Measurements from ENCODE around the gene TRAF3.
"Not testable (repeated sequence)": the region's sequence is repeated elsewhere in the genome, so short reads cannot be mapped to it uniquely, and the experiment has no call there.

TRAF3 gene

DNA sequence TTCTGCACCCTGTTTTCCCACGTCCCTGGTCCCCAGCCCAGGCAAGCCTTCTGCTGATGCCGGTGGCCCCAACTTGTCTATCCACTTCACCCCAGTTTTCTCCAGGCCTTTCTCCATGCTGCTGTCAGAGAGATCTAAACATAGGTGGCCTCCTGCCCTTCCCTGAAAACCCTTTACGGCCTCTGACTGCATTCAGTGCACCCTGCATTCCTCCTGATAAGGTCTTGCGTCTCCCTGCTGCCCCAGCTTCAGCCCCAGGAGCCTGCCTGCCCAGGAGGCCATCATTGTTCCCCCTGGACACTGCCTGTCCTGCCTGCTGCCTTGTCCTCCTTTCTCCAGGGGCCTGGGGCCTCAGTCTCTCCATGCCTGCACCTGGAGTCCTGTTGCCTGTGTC is 29.8 kb downstream of the TRAF3 start:
- DNase-seq (ENCODE audit: low read depth in 3 of 3): no peak

DNA sequence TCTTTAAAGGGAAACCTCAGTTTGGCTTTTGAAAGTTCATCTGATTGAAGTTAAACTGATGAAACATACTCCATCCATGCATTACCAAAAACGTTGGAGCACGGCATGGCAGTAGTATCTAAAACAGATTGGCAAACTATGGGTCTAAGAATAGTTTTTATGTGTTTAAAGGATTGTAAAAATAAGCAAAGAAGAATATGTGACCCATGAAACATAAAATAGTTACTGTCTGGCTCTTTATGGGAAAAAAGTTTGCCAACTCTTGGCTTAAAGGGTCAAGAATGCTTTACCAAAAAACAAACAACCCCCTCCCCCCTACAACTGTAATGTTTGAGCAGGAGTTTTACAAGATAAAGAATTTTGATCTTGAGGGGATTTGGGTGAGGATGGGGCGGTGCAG is 32.6 kb downstream of the TRAF3 start:
- DNase-seq (ENCODE audit: low read depth in 3 of 3): no peak

DNA sequence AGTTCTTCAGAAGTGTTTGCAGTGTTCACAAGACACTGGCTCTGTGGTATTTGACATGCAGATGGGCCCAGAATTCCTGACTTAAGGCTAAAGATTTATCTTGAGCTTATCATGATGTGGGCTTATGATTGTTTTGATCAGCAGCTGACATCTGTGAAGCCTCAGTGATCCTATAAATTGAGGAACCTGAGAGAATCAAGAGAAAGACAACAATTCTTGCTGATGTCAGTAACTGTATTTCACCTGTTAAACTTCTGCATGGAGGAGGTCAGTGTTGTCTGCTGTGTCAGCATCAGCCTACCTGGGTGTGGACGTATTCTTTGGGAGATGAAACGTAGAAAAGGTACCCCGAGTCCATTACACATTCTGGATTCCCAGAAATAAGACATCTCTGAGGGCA is 33.3 kb downstream of the TRAF3 start:
- DNase-seq (ENCODE audit: low read depth in 3 of 3): no peak

DNA sequence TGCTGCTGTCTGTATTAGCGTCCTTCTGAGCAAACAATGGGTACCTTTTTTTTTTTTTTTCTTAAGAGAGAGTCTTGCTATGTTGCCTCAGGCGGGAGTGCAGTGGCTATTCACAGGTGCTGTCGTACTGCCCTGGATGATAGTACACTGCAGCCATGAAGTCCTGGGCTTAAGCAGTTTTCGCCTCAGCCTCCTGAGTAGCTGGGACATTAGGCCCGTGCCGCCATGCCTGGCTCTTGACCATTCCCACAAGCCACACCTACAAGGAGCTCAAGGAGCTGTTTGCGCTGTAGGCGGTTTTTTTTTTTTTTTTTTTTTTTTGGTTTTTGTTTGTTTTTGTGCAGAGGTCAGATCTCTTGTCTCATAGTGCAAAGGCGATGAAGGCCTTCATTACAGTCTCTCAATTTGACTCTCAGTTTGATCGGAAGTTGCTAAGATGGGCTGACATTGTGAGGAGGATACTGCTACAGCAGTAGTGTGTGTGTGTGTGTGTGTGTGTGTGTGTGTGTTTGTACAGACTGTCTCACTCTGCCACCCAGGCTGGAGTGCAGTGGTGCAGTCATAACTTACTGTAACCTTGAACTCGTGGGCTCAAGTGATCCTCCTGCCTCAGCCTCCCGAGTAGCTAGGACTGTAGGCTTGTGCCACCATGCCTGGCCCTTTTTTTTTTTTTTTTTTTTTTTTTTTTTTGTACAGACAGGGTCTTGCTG is 34.2 kb downstream of the TRAF3 start:
- DNase-seq (ENCODE audit: low read depth in 3 of 3): no peak

DNA sequence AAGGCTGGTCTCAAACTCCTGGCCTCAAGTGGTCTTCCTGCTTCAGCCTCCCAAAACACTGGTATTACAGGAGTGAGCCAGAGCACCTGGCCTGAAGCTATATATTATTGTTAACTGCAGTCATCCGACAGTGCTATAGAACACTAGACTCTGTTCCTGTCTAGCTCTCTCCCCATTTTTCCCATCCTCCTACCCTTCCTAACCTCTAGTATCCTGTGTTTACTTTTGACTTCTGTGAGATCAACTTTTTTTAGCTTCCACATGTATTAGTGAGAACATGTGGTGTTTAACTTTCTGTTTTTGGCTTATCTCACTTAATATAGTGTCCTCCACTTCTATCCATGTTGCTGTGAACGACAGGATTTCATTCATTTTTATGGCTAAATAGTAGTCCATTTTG is 34.7 kb downstream of the TRAF3 start:
- DNase-seq (ENCODE audit: low read depth in 3 of 3): no peak

DNA sequence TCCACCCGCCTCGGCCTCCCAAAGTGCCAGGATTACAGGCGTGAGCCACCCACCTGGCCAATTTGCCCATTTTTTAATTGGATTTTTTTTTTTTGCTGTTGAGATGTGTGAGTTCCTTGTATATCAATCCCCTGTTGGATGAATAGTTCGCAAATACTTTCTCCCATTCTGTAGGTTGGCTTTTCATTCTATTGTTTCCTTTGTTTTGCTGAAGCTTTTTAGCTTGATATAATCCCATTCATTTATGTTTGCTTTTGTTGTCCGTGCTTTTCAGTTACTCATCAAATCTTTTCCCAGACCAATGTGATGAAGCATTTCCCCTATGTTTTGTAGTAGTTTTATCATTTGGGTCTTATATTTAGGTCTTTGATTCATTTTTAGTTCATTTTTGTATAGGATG is 36.4 kb downstream of the TRAF3 start:
- DNase-seq (ENCODE audit: low read depth in 3 of 3): no peak

DNA sequence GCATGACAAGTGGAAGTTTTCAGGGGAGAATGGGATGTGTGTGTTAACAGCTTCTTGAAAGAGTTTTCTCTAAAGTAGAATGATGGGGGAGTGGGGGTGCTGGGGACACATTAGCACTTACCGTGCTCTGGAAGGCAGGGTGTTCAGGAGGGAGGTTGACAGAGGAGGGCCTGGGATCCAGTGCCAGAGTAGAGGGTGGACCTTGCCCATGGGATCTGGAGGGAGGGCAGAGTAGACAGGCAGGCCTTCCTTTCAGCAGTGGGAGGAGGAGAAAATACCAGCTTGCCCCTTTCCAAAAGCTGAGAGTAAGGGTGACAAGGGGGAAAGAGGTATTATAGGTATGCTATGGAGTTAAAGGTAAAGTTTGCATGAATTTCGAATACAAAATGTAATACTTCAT is 40.1 kb downstream of the TRAF3 start:
- DNase-seq (ENCODE audit: low read depth in 3 of 3): no peak

DNA sequence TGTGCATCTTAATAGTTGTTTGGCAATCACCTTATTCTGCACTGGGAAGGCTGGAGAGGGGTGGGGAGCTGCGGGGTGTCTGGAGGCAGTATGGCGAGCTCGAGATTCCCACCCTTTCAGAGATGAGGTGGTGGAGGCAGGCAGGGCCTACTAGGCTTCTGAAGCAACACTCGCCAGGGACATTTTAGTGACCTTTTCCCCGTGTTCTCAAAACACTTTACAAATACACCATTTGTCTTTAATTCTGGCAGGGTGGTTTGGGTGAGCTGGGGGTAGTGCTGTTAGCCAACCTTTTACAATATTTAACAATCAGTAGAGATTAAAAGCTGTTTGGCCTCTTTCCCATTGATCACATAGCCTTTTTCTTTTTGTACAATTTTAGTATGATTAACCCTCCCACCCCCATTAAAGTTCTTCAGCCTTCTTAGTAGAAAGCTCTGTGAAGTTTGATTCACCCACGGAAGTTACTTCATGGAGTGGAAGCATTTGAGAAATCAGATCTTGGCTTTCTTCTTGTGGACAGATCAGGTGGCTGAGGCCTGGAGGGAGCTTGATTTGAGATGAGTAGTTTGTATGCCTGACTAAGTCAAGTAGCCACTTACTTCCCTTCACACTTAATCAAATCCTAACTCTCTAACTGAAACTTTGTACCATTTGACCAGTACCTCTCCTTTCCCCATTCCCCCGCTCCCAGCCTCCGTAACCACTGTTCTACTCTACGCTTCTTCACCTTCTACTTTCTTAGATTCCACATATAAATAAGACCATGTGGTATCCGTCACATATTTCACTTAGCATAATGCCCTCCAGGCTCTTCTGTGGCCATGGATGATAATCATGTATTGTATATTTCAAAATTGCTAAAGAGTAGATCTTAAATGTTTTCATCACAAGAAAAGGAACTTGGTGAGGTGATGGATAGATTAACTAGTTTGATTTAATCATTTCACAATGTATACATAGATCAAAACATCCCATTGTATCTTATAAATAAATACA is 41.0 kb downstream of the TRAF3 start:
- no peak for DNase-seq (ENCODE audit: low read depth in 3 of 3)

DNA sequence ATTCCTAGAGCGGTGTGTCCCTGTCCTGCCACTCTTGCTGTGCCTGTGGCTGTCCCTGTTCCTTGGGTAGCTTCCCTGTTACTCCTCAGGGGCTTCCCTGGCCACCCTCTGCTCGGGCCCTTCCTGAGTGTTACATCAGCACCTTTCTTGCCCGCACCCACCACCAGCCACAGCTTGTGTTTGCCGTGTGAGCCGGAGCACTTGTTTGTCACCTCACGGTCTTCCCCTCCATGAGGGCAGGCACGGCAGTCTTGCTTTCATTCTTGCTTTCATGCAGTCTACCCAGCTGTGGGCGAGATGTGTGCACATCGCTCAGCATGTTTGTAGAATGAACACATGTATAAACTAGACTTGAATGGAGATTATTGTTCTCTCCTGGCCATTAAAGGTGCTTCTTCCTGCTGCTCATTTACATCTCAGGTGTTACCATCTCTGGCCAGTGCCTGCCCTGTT is 42.0 kb downstream of the TRAF3 start:
- peak; percentile 64 to 77 (median 67) for DNase-seq (ENCODE audit: low read depth in 3 of 3)

DNA sequence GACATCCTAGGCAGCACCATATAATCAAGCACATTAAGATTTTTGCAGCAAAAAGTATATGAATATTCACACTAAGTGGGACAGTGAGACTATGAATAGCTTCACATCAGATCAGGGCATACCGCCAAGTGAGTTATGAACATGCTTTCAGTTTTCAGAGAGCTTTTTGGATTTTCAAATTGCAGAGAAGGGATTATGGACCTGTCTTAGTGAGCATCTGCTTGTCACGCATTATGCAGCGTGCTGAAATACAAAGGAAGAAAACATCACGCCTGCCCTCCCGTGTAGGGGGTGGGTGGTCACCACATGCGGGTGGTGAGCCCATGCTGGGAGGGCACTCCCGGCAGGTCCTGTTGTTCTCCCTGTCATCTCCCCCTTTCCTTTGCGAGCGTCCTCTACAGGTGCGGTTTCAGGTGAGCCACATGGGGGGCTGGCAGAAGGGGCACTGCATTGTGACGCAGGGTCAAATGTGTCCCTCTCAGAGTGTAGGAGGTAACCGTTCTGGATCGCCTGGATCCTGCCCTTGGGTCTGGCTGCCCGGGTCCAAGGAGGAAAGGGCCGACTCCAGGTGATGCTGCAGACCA is 42.6 kb downstream of the TRAF3 start:
- DNase-seq (ENCODE audit: low read depth in 3 of 3): no peak

DNA sequence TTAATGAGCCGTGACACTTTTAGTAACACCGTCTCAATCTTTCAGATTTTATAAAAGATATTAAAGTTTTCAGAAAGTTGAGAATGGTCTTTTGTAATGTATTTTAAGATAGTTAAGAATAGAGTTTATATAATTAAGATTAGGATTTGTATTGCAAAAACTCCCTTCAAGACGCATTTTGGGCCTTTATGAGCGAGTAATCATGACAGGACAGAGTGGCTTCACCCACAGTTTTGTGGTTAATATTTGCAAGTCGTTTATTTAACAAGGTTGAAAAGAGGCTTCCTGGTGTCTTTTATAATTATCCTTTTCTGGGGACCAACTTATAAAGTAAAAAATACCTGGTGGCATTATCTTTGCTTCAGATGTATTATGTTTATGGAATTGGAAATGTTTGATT is 44.0 kb downstream of the TRAF3 start:
- DNase-seq (ENCODE audit: low read depth in 3 of 3): no peak

DNA sequence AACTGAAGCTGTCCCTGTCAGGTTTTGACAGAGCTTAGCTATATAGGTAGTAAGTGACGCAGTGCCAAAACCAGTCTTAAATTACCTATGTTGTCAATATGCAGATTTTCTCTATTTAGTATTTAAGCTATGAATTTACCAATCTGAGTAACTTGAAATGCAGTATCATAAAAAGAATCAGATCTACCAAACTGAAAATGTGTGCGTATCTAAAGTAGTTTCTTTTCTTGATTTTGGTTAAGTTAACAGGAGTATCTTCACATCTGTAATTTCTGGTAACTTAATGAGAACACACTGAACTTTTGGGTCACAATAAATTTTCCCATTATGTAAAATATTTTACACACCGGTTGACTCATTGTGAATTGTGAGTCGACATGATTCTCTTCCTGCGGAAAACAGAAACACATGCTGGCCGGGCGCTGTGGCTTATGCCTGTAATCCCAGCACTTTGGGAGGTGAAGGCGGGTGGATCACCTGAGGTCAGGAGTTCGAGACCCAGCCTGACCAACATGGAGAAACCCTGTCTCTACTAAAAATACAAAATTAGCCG is 45.1 kb downstream of the TRAF3 start:
- DNase-seq (ENCODE audit: low read depth in 3 of 3): peak; percentile 40 to 64 (median 46)

DNA sequence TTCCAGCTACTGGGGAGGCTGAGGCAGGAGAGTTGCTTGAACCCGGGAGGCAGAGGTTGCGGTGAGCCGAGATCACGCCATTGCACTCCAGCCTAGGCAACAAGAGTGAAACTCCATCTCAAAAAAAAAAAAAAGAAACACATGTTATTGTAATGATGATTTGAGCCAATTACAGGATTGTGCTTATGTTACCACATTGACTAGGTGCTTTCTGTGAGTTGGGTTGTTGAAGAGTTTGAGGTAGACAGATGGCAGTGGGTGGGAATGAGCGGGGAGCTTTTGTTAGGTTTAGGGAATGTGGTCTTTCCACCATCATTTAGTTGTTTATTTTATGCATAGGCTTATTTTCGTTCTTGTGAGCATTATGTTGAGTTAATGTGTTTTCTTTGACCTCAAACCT is 45.6 kb downstream of the TRAF3 start:
- DNase-seq (ENCODE audit: low read depth in 3 of 3): not testable (repeated sequence)

DNA sequence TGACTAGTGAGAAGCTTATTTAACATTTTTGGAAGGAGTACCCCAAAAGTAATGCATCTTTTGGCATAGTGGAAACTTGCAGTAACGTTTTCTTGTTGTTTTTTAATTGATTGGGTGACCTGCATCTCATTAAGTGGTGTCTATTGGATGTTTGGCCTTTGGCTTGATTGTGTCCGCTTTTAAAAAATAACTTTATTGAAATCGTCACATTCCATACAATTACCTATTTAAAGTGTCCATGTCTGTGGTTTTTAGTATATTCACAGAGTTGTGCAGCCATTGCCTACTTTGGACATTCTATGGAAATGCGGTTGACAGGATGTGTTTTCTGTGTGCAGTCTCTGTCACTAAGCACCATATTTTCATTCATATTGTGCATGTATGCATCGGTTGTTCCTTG is 46.3 kb downstream of the TRAF3 start:
- DNase-seq (ENCODE audit: low read depth in 3 of 3): no peak

DNA sequence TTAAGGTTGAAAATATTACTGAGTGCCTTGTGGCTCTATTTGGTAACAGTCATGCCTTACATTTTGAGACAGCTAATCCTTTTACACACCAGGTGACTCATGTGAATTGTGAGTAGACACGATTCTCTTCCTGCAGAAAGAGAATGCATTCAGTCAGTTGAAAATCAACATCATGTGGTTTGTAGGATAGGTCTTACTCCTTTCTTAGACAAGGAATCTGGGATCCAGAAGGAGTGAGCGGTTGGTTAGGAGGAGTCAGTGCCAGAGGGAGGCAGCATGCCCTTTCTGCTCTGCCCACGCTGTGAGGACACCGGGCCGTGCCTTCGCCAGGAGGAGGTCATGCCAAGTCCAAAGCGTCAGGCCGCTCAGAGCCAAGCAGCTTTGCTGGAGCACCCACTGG is 47.6 kb downstream of the TRAF3 start:
- DNase-seq (ENCODE audit: low read depth in 3 of 3): no peak

DNA sequence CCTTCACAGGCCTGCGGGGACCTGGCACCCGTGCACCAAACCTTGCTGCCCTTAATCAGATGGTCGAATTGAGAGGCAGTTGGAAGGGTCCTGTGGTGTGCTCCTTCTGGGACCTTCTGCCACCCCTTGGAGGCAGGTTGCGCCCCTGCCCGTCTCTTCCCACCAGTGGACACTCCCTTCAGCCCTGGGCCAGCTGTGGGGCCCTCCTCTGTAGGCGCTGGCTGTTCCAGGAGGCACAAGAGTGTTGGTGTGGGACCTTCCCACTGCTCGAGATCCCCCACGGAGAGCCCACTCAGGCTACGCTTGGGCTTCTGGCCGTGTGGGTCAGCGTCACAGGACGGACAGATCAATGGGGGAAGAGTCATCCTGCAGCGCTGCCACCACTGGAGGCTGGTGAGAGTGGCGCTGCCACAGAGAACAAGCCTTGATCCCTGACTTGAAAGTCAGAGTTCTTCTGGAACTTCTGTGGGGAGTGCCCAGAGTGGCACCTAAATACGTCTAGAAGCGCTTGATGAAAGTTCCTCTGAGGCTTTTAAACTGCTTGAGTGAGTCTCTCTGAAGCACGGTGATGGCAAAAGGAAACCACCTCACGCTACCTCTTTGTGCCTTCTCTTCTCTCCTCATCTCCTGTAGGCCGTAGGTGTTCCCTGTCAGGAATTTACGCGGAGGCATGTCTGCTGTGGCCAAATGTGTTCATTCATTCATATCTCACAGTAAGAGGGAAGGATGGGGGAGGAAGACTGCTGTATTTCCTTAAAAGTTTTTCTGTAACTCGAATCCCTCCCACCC is 48.3 kb downstream of the TRAF3 start:
- no peak for DNase-seq (ENCODE audit: low read depth in 3 of 3)

DNA sequence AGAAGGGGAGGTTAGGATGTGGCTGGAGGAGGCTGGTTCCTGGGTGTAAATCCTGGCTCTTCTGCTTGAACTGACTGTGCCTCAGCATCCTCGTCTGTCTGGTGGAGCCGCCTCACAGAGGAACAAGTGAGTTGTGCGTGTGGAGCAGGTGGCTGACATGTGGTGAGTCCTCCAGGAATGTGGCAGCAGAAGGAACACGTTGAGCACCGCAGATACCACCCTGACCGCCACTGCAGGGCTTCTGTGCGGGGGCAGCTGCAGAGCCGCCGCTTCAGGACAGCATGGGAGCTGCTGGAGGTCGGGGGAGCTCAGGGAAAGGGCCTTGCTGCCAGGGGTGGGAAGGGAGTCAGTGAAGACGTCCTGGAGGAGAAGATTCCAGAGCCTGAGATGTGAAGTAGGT is 48.9 kb downstream of the TRAF3 start:
- DNase-seq (ENCODE audit: low read depth in 3 of 3): no peak

DNA sequence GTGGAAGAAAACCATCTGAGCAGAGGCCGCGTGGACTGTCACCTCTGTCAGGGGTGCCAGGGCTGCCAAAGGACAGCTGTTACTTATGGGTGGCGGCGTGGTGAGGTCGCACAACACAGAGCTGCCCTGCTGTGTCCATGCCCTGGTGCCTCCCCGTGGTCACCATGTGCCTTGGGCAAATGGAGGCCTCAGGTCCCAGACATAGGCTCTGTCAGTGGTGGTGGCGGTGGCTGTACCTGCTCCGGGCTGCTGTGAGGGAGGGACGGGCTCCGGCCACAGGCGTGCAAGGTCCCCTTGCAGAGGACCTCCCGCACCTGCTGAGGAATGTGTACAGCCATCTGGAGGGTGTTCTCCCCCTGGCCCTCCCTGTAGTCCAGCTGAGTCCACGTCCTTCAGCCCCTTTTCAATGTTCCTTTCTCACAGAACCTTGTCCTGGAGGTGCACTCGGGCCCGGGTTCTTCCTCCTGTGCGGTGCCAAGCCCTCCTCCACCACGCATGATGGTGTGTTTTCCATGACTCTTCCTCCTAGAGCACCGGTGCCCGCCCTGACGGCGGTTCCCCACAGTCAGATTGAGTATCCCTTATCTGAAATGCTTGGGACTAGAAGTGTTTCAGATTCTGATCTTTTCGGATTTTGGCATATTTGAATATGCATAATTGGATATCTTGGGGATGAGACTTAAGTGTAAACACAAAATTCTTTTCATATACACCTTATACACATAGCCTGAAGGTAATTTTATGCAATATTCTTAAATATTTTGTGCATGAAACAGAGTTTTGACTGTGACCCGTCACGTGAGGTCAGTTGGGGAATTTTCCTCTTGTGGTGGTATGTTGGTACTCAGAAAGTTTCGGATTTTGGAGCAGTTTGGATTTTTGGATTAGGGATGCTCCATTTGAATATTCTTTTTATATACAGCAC is 49.8 kb downstream of the TRAF3 start:
- no peak for DNase-seq (ENCODE audit: low read depth in 3 of 3)

DNA sequence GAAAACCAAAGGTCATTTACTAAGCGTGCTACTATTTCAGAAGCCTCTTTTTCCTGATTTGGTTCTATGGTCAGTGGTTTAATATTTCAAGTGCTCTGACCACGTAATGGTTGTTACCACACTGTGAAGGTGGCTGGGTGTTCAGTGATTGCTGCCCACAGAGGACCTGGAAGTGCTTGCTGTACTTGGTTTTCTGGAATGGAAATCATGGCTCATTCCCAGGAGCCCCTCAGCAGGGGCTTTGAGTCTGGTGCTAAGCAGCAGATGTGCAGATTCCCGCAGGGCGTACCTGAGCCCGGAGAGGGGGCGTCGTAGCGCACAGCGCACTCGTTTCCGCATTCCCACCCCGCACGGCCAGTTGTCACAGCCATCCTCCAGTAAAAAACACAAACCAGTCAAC is 50.5 kb downstream of the TRAF3 start:
- no peak for DNase-seq (ENCODE audit: low read depth in 3 of 3)

DNA sequence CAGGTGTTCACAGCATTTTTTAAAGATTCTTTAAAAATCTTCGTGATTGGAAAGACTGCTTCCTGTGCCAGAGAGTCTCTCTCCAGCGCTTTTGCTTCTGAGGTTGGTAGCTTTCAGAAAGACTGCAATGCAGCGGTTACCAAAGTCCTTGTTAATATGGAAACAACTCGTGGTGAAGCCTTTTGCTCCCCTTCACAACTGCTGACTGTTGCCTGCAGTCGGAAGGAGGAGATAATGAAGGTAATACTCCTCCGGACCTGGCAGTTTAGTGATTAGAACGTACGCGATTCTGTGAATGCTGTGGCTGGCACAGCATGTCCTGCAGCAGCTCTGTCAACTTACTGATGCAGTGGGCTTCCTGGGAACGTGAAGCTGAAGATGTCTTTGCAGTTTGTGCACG is 50.9 kb downstream of the TRAF3 start:
- DNase-seq (ENCODE audit: low read depth in 3 of 3): no peak
